GM12872 (cell line): ENCODE measurements around the gene WDR1.

Experiments
- CTCF ChIP-seq: IDR thresholded peaks from 3 replicates; pipeline ENCODE4 v1.5.1; 2011; ENCODE audit warnings: low read depth, mild to moderate bottlenecking, low read length, moderate library complexity; ENCODE audit not compliant: insufficient read depth

WDR1 gene

GRCh38 chr4:10099499-10100325 lies 16.9 kb downstream of the WDR1 start:
- no peak for TF ChIP-seq CTCF

GRCh38 chr4:10098780-10099160 lies 17.8 kb downstream of the WDR1 start:
- no peak for TF ChIP-seq CTCF

- no peak for TF ChIP-seq CTCF
These were observed 18.5 kb downstream of the WDR1 start for GRCh38 chr4:10097906-10098779.

GRCh38 chr4:10096978-10097335 lies 19.6 kb downstream of the WDR1 start:
- TF ChIP-seq CTCF = no peak

- TF ChIP-seq CTCF = no peak
These were observed 20.2 kb downstream of the WDR1 start for GRCh38 chr4:10096201-10096977.

GRCh38 chr4:10095296-10095991 lies 21.2 kb downstream of the WDR1 start:
- no peak for TF ChIP-seq CTCF
